AG10803 (cell line): ENCODE data around the gene AFF1.

Source experiments
- DNase-seq: peaks from one replicate; pipeline ENCODE4 v3.0.0; 2010; ENCODE audit warnings: low read depth
- H3K4me3 ChIP-seq: 2 replicates; pipeline ENCODE4 v1.5.1; 2011; ENCODE audit warnings: mild to moderate bottlenecking, low read length, control low read depth
- TF ChIP-seq, protein P1 (sequence below): conservative IDR thresholded peaks from 2 replicates; pipeline ENCODE4 v1.5.1; 2011; ENCODE audit warnings: mild to moderate bottlenecking, low read length, control low read depth, inconsistent platforms

AFF1 gene

DNA sequence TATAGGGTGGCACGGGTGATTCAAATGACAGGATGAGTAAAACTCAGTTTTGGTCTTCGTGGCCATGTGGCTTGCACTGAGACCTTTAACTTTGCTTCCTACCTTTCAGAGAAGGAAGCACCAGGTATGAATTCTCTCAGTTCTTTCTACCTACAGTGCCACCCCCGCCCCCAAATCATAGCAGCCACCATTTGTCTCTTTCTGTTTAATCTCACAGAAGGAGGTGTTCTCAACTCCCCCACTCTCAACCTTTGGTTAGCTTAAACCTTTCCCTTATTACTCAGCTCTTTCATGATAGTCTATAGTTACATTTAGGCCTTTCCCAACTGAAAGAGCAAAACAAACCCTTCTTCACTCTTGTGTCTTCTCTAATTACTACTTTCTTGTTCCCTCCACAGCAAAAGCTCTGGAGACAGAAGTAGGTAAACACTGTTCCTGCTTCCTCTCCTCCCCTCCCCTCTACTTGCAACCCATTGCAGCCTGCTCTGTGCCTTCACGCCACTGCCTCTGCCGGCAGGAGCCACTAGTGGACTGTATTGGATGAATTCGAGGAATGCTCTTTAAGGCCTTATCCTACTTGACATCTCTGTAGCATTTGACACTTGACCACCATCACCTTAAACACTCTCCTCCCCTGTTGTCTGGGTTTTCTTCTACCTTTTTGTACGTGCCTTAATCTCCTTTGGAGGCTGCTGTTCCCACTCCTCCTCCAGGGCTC, 123.7 kb downstream of the AFF1 start:
- no peak for DNase-seq
- TF ChIP-seq, protein P1, sequence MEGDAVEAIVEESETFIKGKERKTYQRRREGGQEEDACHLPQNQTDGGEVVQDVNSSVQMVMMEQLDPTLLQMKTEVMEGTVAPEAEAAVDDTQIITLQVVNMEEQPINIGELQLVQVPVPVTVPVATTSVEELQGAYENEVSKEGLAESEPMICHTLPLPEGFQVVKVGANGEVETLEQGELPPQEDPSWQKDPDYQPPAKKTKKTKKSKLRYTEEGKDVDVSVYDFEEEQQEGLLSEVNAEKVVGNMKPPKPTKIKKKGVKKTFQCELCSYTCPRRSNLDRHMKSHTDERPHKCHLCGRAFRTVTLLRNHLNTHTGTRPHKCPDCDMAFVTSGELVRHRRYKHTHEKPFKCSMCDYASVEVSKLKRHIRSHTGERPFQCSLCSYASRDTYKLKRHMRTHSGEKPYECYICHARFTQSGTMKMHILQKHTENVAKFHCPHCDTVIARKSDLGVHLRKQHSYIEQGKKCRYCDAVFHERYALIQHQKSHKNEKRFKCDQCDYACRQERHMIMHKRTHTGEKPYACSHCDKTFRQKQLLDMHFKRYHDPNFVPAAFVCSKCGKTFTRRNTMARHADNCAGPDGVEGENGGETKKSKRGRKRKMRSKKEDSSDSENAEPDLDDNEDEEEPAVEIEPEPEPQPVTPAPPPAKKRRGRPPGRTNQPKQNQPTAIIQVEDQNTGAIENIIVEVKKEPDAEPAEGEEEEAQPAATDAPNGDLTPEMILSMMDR: no peak
- no peak overlapping the region for H3K4me3 ChIP-seq

DNA sequence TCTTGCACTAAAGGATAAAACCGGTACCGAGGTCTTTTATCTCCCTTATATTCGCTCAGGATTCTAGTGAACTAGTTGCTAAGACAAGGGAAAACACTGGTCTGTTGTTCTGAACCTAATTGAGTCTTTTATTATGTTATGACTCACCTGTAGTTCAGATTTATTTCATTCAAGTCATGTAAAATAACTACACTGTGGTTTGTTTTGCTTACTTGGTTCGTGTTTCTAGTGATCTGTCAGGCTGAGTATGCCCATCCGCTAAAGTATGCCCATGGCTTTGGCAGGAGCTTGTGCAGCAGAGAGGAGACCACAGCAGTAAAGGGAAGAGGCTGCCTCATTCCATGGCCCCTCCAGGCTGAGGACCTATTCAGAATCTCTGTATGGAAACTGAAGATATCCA, 126.1 kb downstream of the AFF1 start:
- no peak overlapping the region for H3K4me3 ChIP-seq
- TF ChIP-seq, protein P1: no peak
- peak; percentile 64 for DNase-seq

DNA sequence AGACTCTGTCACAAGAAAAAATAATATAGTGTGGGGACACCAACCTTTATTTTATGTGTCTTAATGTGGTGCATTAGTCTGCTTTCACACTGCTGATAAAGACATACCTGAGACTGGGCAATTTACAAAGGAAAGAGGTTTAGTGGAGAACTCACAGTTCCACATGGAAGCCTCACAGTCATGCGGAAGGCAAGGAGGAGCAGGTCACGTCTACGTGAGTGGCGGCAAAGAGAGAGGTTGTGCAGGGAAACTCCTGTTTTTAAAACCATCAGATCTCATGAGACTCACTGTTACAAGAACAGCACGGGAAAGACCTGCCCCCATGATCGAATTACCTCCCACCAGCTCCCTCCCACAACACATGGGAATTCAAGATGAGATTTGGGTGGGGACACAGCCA, 130.2 kb downstream of the AFF1 start:
- no peak overlapping the region for H3K4me3 ChIP-seq
- TF ChIP-seq, protein P1: no peak
- no peak for DNase-seq

DNA sequence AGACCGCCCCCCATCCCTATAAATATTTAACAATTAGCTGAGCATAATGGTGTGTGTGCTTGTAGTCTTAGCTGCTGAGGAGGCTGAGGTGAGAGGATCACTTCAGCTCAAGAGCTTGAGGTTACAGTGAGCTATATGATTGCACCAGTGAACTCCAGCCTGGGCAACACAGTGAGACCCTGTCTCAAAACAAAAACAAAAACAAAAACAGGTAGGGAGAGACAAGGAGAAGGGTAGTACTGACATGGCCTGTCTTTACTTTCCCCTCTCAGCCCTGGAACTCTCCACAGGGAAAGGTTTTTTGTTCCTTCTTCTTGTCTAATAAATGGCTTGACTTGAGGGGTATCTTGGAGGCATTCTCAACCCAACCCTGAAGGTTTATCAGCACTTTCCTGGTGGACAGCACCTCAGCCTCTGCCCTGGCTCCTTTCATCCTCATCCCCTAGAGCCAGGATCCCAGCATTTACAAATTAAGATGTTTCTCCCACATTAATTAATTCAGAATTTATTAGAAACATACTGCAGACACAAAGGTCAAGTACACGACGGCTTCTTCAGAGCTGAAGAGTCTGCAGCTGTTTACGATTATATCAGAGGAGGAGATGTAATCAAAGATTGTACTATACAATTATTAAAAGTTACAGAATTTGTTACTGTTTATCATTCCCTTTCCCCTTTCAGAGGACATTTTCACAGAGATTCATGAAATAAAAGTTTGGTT, 131.8 kb downstream of the AFF1 start:
- DNase-seq: no peak
- H3K4me3 ChIP-seq: no peak overlapping the region
- TF ChIP-seq, protein P1: no peak

DNA sequence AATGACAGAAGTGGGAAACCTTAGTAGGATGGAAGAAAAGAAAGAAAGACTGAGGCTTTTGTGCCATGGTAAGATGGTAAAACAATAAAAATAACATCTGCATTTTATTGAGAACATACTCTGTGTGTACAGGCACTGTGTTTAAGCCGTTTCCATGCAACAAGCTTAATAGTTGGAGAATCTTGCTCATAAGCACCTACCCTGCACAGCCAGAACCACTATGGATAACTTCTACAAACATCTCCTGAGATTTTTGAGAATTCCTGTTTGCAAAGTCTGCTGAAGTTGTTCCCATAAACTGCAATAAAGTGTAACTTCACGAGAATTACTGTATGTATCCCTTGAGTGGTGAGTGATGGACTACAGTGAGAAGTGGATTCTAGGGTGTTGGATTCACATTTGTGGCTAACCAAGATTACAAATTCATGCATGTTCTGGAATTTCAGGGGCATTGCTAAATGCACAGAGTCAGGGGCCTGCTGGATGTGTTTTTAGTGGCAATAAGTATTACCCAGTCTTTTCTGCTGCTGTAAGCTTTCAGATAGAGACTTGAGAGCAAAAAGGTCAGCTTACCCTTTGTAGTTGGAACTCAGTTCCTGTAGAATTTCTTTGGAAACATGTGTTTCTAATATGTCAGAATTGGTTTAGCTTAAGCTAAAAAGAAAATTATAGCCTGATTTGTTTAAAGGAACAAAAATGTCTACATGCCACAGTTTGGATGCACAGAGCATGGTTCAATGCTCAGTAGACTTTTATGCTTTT, 132.5 kb downstream of the AFF1 start:
- no peak overlapping the region for H3K4me3 ChIP-seq
- TF ChIP-seq, protein P1: no peak
- DNase-seq: peak; percentile 75

DNA sequence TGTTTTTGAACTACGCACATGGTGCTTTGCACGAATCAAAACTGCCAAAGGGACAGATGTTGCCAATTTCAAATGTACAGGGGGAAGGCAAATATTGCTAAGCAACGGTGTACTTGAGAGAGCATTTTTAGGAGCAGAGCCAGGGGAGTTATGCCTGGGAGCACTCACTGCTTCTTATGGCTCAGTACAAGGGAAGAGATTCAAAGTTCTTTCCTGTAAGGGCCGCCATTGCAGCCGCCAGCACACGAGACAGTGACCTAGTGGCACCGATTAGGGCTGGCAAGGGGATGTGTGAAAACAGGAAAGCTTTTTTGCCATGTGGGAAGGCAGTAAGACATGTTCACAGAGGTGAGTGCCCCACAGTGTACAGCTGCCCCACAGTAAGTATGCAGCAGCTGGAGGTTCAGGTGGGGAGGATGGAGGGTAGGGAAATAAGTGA, 133.8 kb downstream of the AFF1 start:
- TF ChIP-seq, protein P1: no peak
- no peak for DNase-seq
- no peak overlapping the region for H3K4me3 ChIP-seq
